Smooth muscle cell (in vitro differentiated cells): ENCODE measurements around the gene SORBS1. TPM values are rescaled to one million over a fixed set of nuclear protein-coding genes. Genes with fewer than 3 reads are reported as not detected.
A peak's percentile ranks its signal among the peaks of the same experiment; 100 is the strongest.

Experiments
- DNase-seq: peaks from one replicate; lab custom pipeline; 2025; ENCODE audit not compliant: unreplicated experiment; lab: John Stamatoyannopoulos, UW
- H2AFZ ChIP-seq: fragments of 200-600 bp; sonication (generic); 2 replicates; pipeline ENCODE4 v1.6.0; 2016; ENCODE audit warnings: antibody characterized with exemption, low read depth, mild to moderate bottlenecking
- H3F3A ChIP-seq: fragments of 200-600 bp; sonication (generic); 2 replicates; pipeline ENCODE4 v1.6.0; 2017; ENCODE audit warnings: antibody characterized with exemption, low read depth
- H3K27ac ChIP-seq: fragments of 200-600 bp; sonication (generic); 2 replicates; pipeline ENCODE4 v1.5.1; 2016; ENCODE audit warnings: low read depth, mild to moderate bottlenecking
- H3K27me3 ChIP-seq: fragments of 200-600 bp; sonication (generic); 2 replicates; pipeline ENCODE4 v1.6.1; 2016; ENCODE audit warnings: low read depth, mild to moderate bottlenecking
- H3K36me3 ChIP-seq: fragments of 200-600 bp; sonication (generic); 2 replicates; pipeline ENCODE4 v1.5.1; 2016; ENCODE audit warnings: low read depth
- H3K4me1 ChIP-seq: fragments of 200-600 bp; sonication (generic); 2 replicates; pipeline ENCODE4 v1.5.1; 2016; ENCODE audit warnings: low read depth
- H3K4me2 ChIP-seq: fragments of 200-600 bp; sonication (generic); 2 replicates; pipeline ENCODE4 v1.6.0; 2016; ENCODE audit warnings: mild to moderate bottlenecking
- H3K4me3 ChIP-seq: fragments of 200-600 bp; sonication (generic); 2 replicates; pipeline ENCODE4 v1.5.1; 2016; ENCODE audit warnings: mild to moderate bottlenecking
- H3K79me2 ChIP-seq: fragments of 200-600 bp; sonication (generic); 2 replicates; pipeline ENCODE4 v1.6.0; 2016; ENCODE audit warnings: low read depth, mild to moderate bottlenecking
- H3K9ac ChIP-seq: fragments of 200-600 bp; sonication (generic); 2 replicates; pipeline ENCODE4 v1.6.0; 2016; ENCODE audit warnings: low read depth
- H3K9me3 ChIP-seq: fragments of 200-600 bp; sonication (generic); replicated peaks from 2 replicates; pipeline ENCODE4 v1.5.1; 2016; ENCODE audit warnings: low read depth
- H4K20me1 ChIP-seq: fragments of 200-600 bp; sonication (generic); 2 replicates; pipeline ENCODE4 v1.6.0; 2016; ENCODE audit warnings: low read depth
- WGBS: methylation state at CpG from one replicate; pipeline ENCODE4 v1.1.7; 2016; ENCODE audit warnings: low lambda C conversion rate; 5-methylcytosine and 5-hydroxymethylcytosine counted together
- polyA plus RNA-seq: library from polyadenylated mRNA; unstranded; fragments of >200 nt; fragmentation: Nextera tagmentation; extraction: Ambion mirVana; gene quantifications from 2 replicates; pipeline ENCODE4 v1.2.1, GENCODE V29; 2016
- total RNA-seq: library from RNA; depleted of rRNA; stranded (reverse); fragments of >200 nt; gene quantifications from 2 replicates; pipeline ENCODE4 v1.2.3, GENCODE V29; 2014
- TF ChIP-seq, protein P1 (sequence below): fragments of 200-600 bp; sonication (generic); IDR thresholded peaks from 2 replicates; pipeline ENCODE4 v1.5.1; 2017; ENCODE audit warnings: borderline replicate concordance, mild to moderate bottlenecking, antibody characterized with exemption; ENCODE audit not compliant: insufficient read depth, poor library complexity, severe bottlenecking

The SORBS1 gene
- total and polyA plus RNA-seq, 2 experiments from 2014 or later: 14.6 to 21.0 TPM

DNA sequence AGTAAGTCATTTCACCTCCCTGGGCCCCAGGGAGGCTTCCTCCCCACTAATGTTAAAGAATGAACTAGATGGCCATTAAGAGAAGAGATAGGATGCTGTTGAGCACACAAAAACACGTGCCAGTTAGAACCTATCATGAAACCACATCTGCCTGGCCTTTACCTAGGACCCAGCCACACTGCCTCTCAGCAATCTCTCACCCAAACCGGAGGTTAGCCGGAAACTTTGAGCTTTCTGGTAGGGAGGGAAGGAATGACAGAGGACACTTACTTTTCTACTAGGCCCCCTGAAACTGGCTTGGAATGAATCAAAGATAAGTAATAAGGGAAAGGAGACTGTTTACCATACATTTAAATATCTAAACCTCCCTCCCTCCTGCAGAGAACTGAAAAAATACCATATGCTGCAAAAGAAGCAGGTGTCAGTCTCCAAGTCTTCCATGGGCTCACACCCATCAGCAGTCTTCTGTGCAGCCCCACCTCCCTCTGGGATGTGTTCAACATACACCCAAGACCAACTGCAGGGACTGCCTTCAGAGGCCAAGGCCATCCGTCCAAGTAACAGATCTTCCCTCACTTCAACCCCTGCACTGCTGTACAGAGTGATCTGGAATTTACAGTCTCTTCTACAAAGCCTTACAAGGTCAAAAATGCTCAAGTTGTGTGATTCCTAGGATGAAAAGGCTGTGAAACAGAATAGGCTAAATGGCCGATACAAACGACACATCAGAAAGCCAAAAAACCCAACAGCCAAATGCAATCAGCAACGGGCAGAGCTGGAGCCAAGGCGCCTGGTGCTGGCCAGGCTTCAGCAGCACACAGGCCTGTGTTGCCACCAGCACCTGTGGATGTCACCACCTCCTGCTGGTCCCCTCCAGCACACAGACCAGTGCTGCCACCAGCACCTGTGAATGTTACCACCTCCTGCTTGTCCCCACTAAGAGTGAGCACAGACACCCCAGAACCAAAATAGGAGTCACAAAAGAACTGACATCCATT, 42.4 kb downstream of the SORBS1 start:
- peaks cover 59% of the 10 kb centered on the region for H3K79me2 ChIP-seq
- H3K27me3 ChIP-seq: no peaks in the 10 kb centered on the region
- H3K36me3 ChIP-seq: no peaks in the 10 kb centered on the region
- no peak for DNase-seq
- peaks cover 6% of the 10 kb centered on the region for H3F3A ChIP-seq
- H3K9me3 ChIP-seq: no peaks in the 10 kb centered on the region
- H3K4me3 ChIP-seq: no peak overlapping the region
- no peak overlapping the region for H2AFZ ChIP-seq
- peak overlapping the region; percentile 61 for H3K27ac ChIP-seq
- no peak overlapping the region for H3K9ac ChIP-seq
- TF ChIP-seq, protein P1, sequence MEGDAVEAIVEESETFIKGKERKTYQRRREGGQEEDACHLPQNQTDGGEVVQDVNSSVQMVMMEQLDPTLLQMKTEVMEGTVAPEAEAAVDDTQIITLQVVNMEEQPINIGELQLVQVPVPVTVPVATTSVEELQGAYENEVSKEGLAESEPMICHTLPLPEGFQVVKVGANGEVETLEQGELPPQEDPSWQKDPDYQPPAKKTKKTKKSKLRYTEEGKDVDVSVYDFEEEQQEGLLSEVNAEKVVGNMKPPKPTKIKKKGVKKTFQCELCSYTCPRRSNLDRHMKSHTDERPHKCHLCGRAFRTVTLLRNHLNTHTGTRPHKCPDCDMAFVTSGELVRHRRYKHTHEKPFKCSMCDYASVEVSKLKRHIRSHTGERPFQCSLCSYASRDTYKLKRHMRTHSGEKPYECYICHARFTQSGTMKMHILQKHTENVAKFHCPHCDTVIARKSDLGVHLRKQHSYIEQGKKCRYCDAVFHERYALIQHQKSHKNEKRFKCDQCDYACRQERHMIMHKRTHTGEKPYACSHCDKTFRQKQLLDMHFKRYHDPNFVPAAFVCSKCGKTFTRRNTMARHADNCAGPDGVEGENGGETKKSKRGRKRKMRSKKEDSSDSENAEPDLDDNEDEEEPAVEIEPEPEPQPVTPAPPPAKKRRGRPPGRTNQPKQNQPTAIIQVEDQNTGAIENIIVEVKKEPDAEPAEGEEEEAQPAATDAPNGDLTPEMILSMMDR: no peak
- 60% methylated on average over 8 of the region's 8 CpGs for WGBS
- H4K20me1 ChIP-seq: no peaks in the 10 kb centered on the region
- peaks cover 7% of the 10 kb centered on the region for H3K4me1 ChIP-seq
- H3K4me2 ChIP-seq: peak overlapping the region; percentile 70

DNA sequence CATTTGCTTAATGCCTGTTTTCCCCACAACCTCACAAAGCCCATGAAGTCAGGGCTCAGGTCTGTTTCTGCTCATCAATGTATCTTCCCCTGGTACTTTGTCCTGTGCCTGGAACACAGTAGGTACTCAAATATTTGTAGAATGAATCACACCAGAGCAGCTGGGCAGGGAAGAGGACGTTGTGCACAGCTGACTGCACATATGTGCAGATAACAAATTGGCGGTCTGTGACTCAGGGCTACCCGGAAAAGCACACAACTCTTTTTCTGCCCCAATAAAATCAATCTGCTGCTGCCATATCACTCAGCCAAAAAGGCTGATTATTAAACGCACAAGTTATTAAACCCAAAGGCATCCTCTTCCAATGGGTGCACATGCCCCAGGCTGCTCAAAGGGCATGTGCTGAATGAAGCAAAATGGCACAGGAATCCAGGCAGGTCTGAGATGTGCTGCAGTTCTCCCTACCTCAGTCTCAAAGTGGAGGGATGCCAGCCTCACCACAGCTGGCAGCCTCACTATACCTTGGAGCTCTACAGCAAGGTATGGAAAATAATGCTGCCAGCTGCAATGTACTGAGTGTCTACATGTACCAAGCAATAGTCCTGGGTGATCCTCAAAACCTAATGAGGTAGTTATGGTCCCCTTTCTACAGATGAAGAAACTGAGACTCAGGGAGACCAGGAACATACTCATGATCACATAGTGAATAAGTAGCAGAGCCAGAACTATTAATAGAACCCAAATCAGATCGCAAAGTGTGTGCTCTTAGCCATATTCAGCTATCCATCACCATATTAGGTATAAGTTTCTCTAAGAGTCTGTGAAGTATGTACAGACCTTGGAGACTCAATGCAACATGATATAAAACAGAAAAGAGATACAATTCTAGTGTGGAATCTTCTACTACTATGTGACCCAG, 43.4 kb downstream of the SORBS1 start:
- Histone ChIP-seq H3K9me3 (no peaks in the 10 kb centered on the region), H3K36me3 (no peaks in the 10 kb centered on the region), H3K27ac (peak overlapping the region; percentile 61), H3K27me3 (no peaks in the 10 kb centered on the region), H3K4me2 (peak overlapping the region; percentile 70), H3F3A (peaks cover 6% of the 10 kb centered on the region), H3K4me3 (no peak overlapping the region), H3K4me1 (peaks cover 7% of the 10 kb centered on the region), H3K79me2 (peaks cover 49% of the 10 kb centered on the region), H4K20me1 (no peaks in the 10 kb centered on the region), H2AFZ (no peak overlapping the region), H3K9ac (no peak overlapping the region)
- TF ChIP-seq, protein P1: no peak
- 27% methylated on average over 5 of the region's 5 CpGs for WGBS
- no peak for DNase-seq

DNA sequence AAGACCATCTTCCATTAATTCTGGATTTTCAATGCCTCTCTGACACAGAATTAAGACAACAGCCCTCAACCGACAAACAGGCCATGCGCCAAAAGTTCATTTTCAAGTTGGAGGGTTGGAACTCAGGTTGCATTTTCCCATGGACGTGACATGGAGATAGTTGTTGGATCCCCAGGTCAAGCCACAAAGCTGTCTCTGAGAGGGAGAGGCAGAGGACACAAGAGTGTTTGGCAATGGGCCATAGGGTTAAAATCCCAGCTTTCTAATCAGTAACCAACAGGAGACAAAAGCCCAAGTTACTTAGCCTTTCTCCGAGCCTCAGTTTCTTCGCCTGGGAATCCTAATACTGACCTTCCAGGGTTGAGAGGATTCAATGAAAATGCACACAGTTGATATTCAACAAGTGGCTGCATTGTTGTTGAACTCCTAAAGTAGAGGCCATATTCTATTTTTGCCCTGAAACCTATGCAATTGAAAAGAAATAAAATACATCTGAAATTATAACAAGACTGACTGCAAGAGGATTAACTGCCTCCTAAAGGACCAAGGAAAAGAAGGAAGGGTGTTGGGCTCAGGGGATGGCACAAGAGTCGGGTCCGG, 44.3 kb downstream of the SORBS1 start:
- H3K36me3 ChIP-seq: no peaks in the 10 kb centered on the region
- WGBS: 95% methylated on average over 7 of the region's 7 CpGs
- H2AFZ ChIP-seq: no peak overlapping the region
- H3K9ac ChIP-seq: no peak overlapping the region
- TF ChIP-seq, protein P1: no peak
- peaks cover 7% of the 10 kb centered on the region for H3K4me1 ChIP-seq
- peak overlapping the region; percentile 47 for H3K27ac ChIP-seq
- H3K9me3 ChIP-seq: no peaks in the 10 kb centered on the region
- H3K4me2 ChIP-seq: no peak overlapping the region
- no peak for DNase-seq
- H3K79me2 ChIP-seq: peaks cover 43% of the 10 kb centered on the region
- H3K27me3 ChIP-seq: no peaks in the 10 kb centered on the region
- H4K20me1 ChIP-seq: no peaks in the 10 kb centered on the region
- H3F3A ChIP-seq: peaks cover 6% of the 10 kb centered on the region
- no peak overlapping the region for H3K4me3 ChIP-seq
